Esophagus muscularis mucosa (tissue), 4 donors: ENCODE results near the gene NDUFV1. TPM values are rescaled to one million over a fixed set of nuclear protein-coding genes. Genes with fewer than 3 reads are reported as not detected.

Source experiments
- DNase-seq: peaks from one replicate; pipeline ENCODE4 v3.0.0-alpha.2; 2017; ENCODE audit errors: extremely low spot score
- H3K27ac ChIP-seq, 4 donors: fragments of 200-600 bp; sonication (generic); replicated peaks in 1 of 4; 1 replicate in 3 of 4; 2 replicates in 1 of 4; pipeline ENCODE4 v1.5.1; 2016 to 2019; ENCODE audit warnings: mild to moderate bottlenecking in 1 of 4
- H3K27me3 ChIP-seq, 4 donors: fragments of 200-600 bp; sonication (generic); one replicate each; pipeline versions ENCODE4 v1.5.1 to v1.6.0; 2016 to 2019
- H3K36me3 ChIP-seq, 4 donors: fragments of 200-600 bp; sonication (generic); one replicate each; pipeline ENCODE4 v1.5.1; 2016 to 2019
- H3K4me1 ChIP-seq, 4 donors: fragments of 200-600 bp; sonication (generic); one replicate each; pipeline ENCODE4 v1.5.1; 2016 to 2019
- H3K4me3 ChIP-seq, 4 donors: fragments of 200-600 bp; sonication (generic); 1 replicate in 2 of 4; 2 replicates in 2 of 4; pipeline ENCODE4 v1.5.1; 2016 to 2019; ENCODE audit warnings: mild to moderate bottlenecking in 4 of 4, moderate library complexity in 1 of 4
- H3K9me3 ChIP-seq, 4 donors: fragments of 200-600 bp; sonication (generic); 1 replicate in 3 of 4; 2 replicates in 1 of 4; pipeline ENCODE4 v1.5.1; 2016 to 2019
- CTCF ChIP-seq, 3 experiments: fragments of 200-600 bp in 2 of 3; fragments of 450-650 bp in 1 of 3; sonication (generic) in 2 of 3; IDR thresholded peaks; one replicate each; pipeline ENCODE4 v1.5.1; 2017 to 2019; ENCODE audit warnings: antibody characterized with exemption in 3 of 3, mild to moderate bottlenecking in 2 of 3, moderate library complexity in 1 of 3
- EP300 ChIP-seq: sonication (generic); formaldehyde crosslinking; IDR thresholded peaks from one replicate; pipeline ENCODE4 v1.6.1; 2017; ENCODE audit warnings: antibody characterized with exemption
- POLR2A ChIP-seq: fragments of 450-650 bp; IDR thresholded peaks from one replicate; pipeline ENCODE4 v1.6.1; 2017; ENCODE audit warnings: antibody characterized with exemption, moderate library complexity, mild to moderate bottlenecking, low read depth
- POLR2AphosphoS5 ChIP-seq, 2 donors: sonication (generic); formaldehyde crosslinking; IDR thresholded peaks; one replicate each; pipeline ENCODE4 v1.6.1; 2017; ENCODE audit warnings: antibody characterized with exemption in 2 of 2
- WGBS: methylation state at CpG from one replicate; pipeline ENCODE4 v1.1.5; 2018; 5-methylcytosine and 5-hydroxymethylcytosine counted together
- intact Hi-C: fragments of 100-400 bp; cut with DNase I; formaldehyde crosslinking; loops from one replicate; pipeline ENCODE4 v1.15.1; 2023
- total RNA-seq, 4 donors: library from RNA; depleted of rRNA; stranded (reverse); fragments of >200 nt; gene quantifications; one replicate each; pipeline versions ENCODE4 v1.1.0 to v1.2.1, GENCODE V29; 2016

Gene NDUFV1
- total RNA-seq, 4 donors from 2014 or later = 196 to 252 (median 212) TPM

GRCh38 chr11:67639438-67639859 lies 32.7 kb downstream of the NDUFV1 start, which contains the start of gene TBX10:
TBX10 (minus strand) TSS chr11:67639763; CDS start chr11:67639472, 291 bp downstream.
- H3K27me3 ChIP-seq = peaks cover 0 to 44% (median 0%) of the 10 kb centered on the region in 4 donors

GRCh38 chr11:67640021-67640757 lies 33.5 kb downstream of the NDUFV1 start:
- no peak for DNase-seq
- peaks cover 0 to 36% (median 0%) of the 10 kb centered on the region in 4 donors for H3K27me3 ChIP-seq
- intact Hi-C loops = no loop called here
- no peak overlapping the region for H3K4me3 ChIP-seq
- WGBS = 38% methylated on average over 16 of the region's 23 CpGs
- H3K27ac ChIP-seq = no peak overlapping the region
- H3K4me1 ChIP-seq = peaks cover 0 to 6% (median 2%) of the 10 kb centered on the region in 4 donors
- no peaks in the 10 kb centered on the region for H3K9me3 ChIP-seq
- no peaks in the 10 kb centered on the region for H3K36me3 ChIP-seq
- peak; percentile 45 to 60 (median 45) for TF ChIP-seq CTCF (IDR thresholded peaks at IDR 0.05)
- no peak for TF ChIP-seq EP300
- no peak for TF ChIP-seq POLR2A

More at GRCh38 chr11:67639438-67639859, 32.7 kb downstream of the NDUFV1 start, which contains the start of gene TBX10:
- Histone ChIP-seq H3K36me3 (no peaks in the 10 kb centered on the region), H3K4me1 (peaks cover 0 to 6% (median 2%) of the 10 kb centered on the region in 4 donors), H3K4me3 (no peak within 1 kb of the TSS), H3K27ac (no peak within 1 kb of the TSS), H3K9me3 (no peaks in the 10 kb centered on the region)
- DNase-seq = no peak
- no peak for TF ChIP-seq EP300
- no peak for TF ChIP-seq POLR2A
- no peak for TF ChIP-seq CTCF (IDR thresholded peaks at IDR 0.05)
- TF ChIP-seq POLR2AphosphoS5 (IDR thresholded peaks at IDR 0.05) = no peak
- 77% methylated on average over 6 of the region's 18 CpGs for WGBS
- intact Hi-C loops = no loop called here

- peaks cover 0 to 38% (median 0%) of the 10 kb centered on the region in 4 donors for H3K27me3 ChIP-seq
- intact Hi-C loops = no loop called here
- TF ChIP-seq POLR2A (no peak), EP300 (no peak), POLR2AphosphoS5 (IDR thresholded peaks at IDR 0.05) (no peak), CTCF (IDR thresholded peaks at IDR 0.05) (no peak)
- no peak overlapping the region for H3K27ac ChIP-seq
- no peaks in the 10 kb centered on the region for H3K36me3 ChIP-seq
- 82% methylated on average over 6 of the region's 12 CpGs for WGBS
- H3K4me3 ChIP-seq = no peak overlapping the region
- DNase-seq = no peak
- H3K4me1 ChIP-seq = peaks cover 0 to 6% (median 2%) of the 10 kb centered on the region in 4 donors
- no peaks in the 10 kb centered on the region for H3K9me3 ChIP-seq
Measured at GRCh38 chr11:67640758-67641337, 34.1 kb downstream of the NDUFV1 start.

GRCh38 chr11:67641338-67642172 lies 34.8 kb downstream of the NDUFV1 start:
- no peak for TF ChIP-seq CTCF (IDR thresholded peaks at IDR 0.05)
- no peak for TF ChIP-seq POLR2AphosphoS5 (IDR thresholded peaks at IDR 0.05)
- no peak for TF ChIP-seq POLR2A
- no peak for TF ChIP-seq EP300
- intact Hi-C loops = no loop called here
- DNase-seq = no peak
- H3K36me3 ChIP-seq = no peaks in the 10 kb centered on the region
- no peak overlapping the region for H3K4me3 ChIP-seq
- no peak overlapping the region for H3K27ac ChIP-seq
- peaks cover 0 to 6% (median 2%) of the 10 kb centered on the region in 4 donors for H3K4me1 ChIP-seq
- no peaks in the 10 kb centered on the region for H3K9me3 ChIP-seq
- peaks cover 0 to 45% (median 0%) of the 10 kb centered on the region in 4 donors for H3K27me3 ChIP-seq
- 78% methylated on average over 21 of the region's 28 CpGs for WGBS
